ENCODE results near the gene RTL10.

Gene RTL10

DNA sequence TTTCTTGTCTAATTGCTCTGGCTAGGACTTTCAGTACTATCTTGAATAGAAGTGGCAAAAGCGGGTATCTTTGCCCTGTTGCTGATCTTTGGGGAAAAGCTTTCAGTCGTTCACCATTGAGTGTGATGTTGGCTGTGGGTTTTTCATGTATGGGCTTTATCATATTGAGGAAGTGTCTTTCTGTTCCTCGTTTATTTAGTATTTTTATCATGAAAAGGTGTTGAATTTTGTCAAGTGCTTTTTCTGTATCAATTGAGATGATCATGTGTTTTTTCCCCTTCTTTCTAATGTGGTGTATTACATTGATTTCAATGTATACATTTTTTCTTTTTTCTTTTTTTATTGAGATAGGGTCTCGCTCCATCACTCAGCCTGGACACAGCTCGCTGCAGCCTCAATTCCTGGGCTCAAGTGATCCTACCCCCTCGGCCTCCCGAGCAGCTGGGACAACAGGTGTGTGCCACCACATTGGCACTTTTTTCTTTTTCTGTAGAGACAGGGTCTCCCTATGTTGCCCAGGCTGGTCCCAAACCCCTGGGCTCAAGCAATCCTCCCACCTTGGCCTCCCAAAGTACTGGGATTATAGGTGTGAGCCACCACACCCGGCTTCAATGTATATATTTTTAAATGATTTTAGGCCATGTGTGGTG lies 5.3 kb upstream of the RTL10 start:
- no peak for DNase-seq

- DNase-seq: no peak
Measured at GRCh38 chr22:19857382-19857781, 2.7 kb upstream of the RTL10 start.

DNA sequence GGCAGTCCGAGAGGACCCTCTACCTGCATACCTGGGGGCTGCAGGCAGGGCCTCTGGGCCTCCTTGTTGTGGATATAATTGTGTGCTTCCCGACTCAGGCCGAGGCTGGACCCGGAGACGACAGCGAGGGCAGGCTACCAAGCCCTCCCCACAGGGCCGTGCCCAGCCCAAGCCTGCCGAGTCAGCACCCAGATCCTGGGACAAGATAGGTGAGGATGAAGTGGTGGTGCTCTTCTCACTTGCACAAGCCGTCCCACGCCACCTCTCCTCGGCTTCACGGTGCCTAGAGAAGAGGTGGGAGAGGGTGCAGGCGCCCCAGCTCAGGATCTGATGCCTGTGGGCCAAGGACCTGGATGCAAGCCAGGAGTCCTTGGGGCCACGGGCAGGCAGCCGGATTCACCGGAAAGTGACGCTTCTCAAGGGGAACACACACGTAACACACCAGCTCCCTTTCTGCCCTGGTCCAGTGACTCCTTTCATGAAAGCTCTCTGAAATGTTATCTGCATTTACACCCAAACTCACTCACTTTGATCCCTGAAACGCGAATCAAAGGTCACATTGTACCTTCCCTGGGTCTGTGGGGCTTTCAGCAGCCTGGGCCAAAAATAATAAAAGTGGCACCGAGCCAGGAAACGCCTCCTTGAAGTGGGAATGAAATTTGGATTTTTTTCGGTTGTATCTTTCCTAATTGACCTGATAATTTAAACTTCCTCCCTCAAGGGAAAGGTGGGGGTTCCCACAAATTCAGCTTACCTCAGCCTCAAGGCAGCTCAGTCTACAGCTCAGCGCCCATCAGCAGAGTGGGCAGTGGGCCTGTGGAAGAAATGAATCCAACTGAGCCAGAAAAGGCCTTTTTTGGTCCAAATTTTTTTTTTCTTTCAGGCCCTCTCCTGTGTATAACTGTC lies 1.1 kb upstream of the RTL10 start:
- DNase-seq: peak; percentile 83

- DNase-seq: no peak
Measured at GRCh38 chr22:19853879-19854777, 546 bp downstream of the RTL10 start.

- DNase-seq: peak; percentile 5
Measured at GRCh38 chr22:19853058-19853878, 1.4 kb downstream of the RTL10 start.

- no peak for DNase-seq
Measured at GRCh38 chr22:19852177-19852781, 2.4 kb downstream of the RTL10 start.

GRCh38 chr22:19851291-19852176 lies 3.1 kb downstream of the RTL10 start:
- no peak for DNase-seq

GRCh38 chr22:19850763-19851109 lies 3.9 kb downstream of the RTL10 start:
- no peak for DNase-seq

DNA sequence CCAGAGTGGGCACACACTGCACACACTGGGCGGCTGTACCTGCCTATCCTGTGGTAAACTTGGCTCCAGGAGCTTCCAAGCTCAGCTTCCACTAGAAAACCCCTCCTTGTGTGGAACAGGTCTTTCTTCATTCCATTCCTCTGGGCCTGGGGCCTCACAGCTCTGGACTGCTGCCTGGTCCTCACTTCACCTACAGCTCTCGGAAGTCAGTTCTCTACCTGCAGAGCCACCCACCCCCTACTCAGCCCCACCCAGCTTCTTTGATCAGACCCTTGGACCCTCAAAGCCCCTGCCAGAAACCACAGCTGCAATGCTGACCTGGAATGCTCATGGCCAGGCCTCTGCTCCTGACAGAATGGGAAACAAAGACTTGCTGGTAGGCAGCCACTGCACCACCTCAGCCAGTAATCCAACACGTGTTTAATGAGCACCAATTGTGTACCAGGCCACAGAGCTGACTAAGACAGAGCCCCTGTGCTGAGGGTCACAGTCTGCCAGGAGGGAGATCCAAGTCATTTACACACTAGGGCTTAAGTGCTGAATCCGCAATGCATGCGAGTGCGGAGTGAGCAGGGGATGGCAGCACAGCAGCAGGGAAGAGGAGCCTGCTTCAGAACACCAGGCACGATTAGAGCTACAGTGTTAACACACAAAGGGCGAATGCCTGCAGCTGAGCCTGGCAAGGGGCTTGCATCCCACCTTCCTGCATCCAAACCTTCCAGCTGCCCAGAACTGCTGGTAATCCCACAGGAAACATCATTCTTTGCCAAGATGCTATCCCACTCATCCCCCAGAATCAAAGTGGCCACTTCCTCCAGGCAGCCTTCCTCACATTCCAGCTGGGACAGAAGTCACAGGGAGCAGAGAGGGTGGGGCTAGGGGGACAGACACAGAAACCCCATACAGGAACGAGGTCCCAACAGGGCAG lies 4.6 kb downstream of the RTL10 start:
- DNase-seq: no peak

DNA sequence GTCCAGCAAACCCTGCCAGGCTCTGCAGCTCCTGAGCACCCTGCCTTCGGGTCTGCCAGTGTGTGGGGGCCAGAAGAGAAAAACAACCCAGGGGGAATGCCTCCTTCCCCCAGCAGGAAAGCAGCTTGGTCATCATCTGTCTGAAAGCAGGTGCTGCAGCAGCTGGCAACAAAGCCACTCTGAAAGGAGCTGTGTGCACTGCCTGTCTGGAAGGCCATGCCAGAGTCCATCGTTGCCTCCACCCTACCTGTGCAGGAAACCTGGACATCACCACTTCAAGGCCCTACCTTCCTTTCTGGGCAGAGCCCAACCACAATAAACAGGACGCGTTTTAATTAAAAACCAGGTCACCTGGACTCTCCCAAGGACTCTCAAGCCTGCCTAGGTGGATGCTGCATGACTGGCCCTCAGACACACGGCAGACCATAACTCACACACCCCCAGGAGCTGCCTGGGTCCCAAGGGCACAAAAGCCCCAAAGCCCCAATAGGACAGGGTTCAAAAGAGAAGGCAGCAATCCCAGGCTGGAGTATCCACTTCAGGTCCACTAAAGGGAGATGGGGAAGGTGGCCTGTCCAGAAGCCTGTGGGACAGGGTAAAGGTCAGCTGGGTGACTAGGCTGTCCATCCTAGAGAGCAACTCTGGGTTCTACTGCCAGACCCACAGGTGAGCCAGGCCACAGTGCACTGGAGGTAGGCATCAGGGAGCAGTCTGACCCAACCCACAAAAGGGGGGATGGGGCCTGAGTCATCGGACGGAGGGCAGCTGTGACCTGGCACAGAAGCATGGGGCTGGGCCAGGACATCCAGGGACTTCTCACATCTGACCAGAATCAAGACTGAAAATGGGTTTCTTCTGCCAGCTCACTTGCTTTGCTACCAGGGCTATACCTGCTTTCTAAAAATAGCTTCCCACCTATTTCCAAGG lies 6.1 kb downstream of the RTL10 start:
- DNase-seq: no peak

GRCh38 chr22:19847345-19847632 lies 7.4 kb downstream of the RTL10 start:
- no peak for DNase-seq

- DNase-seq: no peak
Measured at GRCh38 chr22:19846620-19847344, 7.9 kb downstream of the RTL10 start.

- no peak for DNase-seq
Measured at GRCh38 chr22:19845054-19845722, 9.5 kb downstream of the RTL10 start.

- peak; percentile 36 for DNase-seq
Measured at GRCh38 chr22:19844377-19845053, 10.2 kb downstream of the RTL10 start.

- DNase-seq: no peak
Measured at GRCh38 chr22:19843857-19844376, 10.8 kb downstream of the RTL10 start.

GRCh38 chr22:19843107-19843856 lies 11.4 kb downstream of the RTL10 start:
- no peak for DNase-seq
